GM18499 (cell line): Measurements from ENCODE around the gene XRRA1.

Source experiments
- ATAC-seq: cut with Tn5 transposase; IDR thresholded peaks from one replicate; pipeline ENCODE4 v1.9.1; 2021; ENCODE audit warnings: moderate number of reproducible peaks; ENCODE audit not compliant: insufficient read depth, unreplicated experiment

Gene XRRA1

GRCh38 chr11:74953451-74953850, 4.6 kb upstream of the XRRA1 start:
- ATAC-seq: no peak

GRCh38 chr11:74952752-74953151, 3.9 kb upstream of the XRRA1 start:
- ATAC-seq: no peak

GRCh38 chr11:74951226-74951625, 2.3 kb upstream of the XRRA1 start:
- ATAC-seq: no peak

- no peak for ATAC-seq
Observed at GRCh38 chr11:74950374-74950969, 1.6 kb upstream of the XRRA1 start.

- no peak for ATAC-seq
Observed at GRCh38 chr11:74949753-74950137, 854 bp upstream of the XRRA1 start.

- peak; percentile 6 for ATAC-seq
Observed at GRCh38 chr11:74948546-74948897, 369 bp downstream of the XRRA1 start.

- no peak for ATAC-seq
Observed at GRCh38 chr11:74942073-74942759, 6.7 kb downstream of the XRRA1 start.

- no peak for ATAC-seq
Observed at GRCh38 chr11:74941492-74941891, 7.4 kb downstream of the XRRA1 start.

GRCh38 chr11:74937696-74938475, 11.0 kb downstream of the XRRA1 start:
- no peak for ATAC-seq

- ATAC-seq: no peak
Observed at GRCh38 chr11:74936976-74937375, 11.9 kb downstream of the XRRA1 start.

- no peak for ATAC-seq
Observed at GRCh38 chr11:74936087-74936486, 12.8 kb downstream of the XRRA1 start.

- no peak for ATAC-seq
Observed at GRCh38 chr11:74935285-74935684, 13.6 kb downstream of the XRRA1 start.

- no peak for ATAC-seq
Observed at GRCh38 chr11:74933765-74934164, 15.1 kb downstream of the XRRA1 start.

- ATAC-seq: no peak
Observed at GRCh38 chr11:74932797-74933196, 16.1 kb downstream of the XRRA1 start.

GRCh38 chr11:74932169-74932568, 16.7 kb downstream of the XRRA1 start:
- ATAC-seq: no peak

- peak; percentile 64 for ATAC-seq
Observed at GRCh38 chr11:74929431-74930363, 19.2 kb downstream of the XRRA1 start.

- no peak for ATAC-seq
Observed at GRCh38 chr11:74927496-74927895, 21.4 kb downstream of the XRRA1 start.

- ATAC-seq: no peak
Observed at GRCh38 chr11:74926304-74927030, 22.4 kb downstream of the XRRA1 start.

GRCh38 chr11:74925281-74925680, 23.6 kb downstream of the XRRA1 start:
- ATAC-seq: no peak

- ATAC-seq: no peak
Observed at GRCh38 chr11:74923125-74923524, 25.8 kb downstream of the XRRA1 start.
